Tibial artery (tissue), 4 donors: ENCODE results near the gene TMTC2.

Source experiments
- DNase-seq, 2 donors: peaks; one replicate each; pipeline ENCODE4 v3.0.0-alpha.2; 2019
- H3K27ac ChIP-seq, 2 donors: fragments of 200-600 bp; sonication (generic) in 1 of 2; 1 replicate in 1 of 2; 2 replicates in 1 of 2; pipeline ENCODE4 v1.5.1; 2018 to 2019; ENCODE audit warnings: mild to moderate bottlenecking in 1 of 2
- H3K27me3 ChIP-seq, 2 donors: fragments of 200-600 bp; sonication (generic) in 1 of 2; one replicate each; pipeline versions ENCODE4 v1.5.1 to v1.6.0; 2016 to 2019
- H3K36me3 ChIP-seq, 3 donors: fragments of 200-600 bp; sonication (generic) in 2 of 3; one replicate each; pipeline ENCODE4 v1.5.1; 2016 to 2019; ENCODE audit warnings: mild to moderate bottlenecking in 2 of 3
- H3K4me1 ChIP-seq, 4 donors: fragments of 200-600 bp; sonication (generic) in 2 of 4; 1 replicate in 3 of 4; 2 replicates in 1 of 4; pipeline ENCODE4 v1.5.1; 2016 to 2019
- H3K4me3 ChIP-seq, 2 donors: fragments of 200-600 bp; sonication (generic) in 1 of 2; 1 replicate in 1 of 2; 2 replicates in 1 of 2; pipeline ENCODE4 v1.5.1; 2018 to 2019; ENCODE audit warnings: mild to moderate bottlenecking in 2 of 2
- H3K9me3 ChIP-seq, 3 donors: fragments of 200-600 bp; sonication (generic) in 1 of 3; one replicate each; pipeline ENCODE4 v1.5.1; 2016 to 2019
- intact Hi-C: fragments of 100-400 bp; cut with DNase I; formaldehyde crosslinking; loops from one replicate; pipeline ENCODE4 v1.15.0; 2023; ENCODE audit warnings: low total_unique reads
- TF ChIP-seq, protein P1 (sequence below), 2 experiments: fragments of 200-600 bp in 1 of 2; fragments of 450-650 bp in 1 of 2; IDR thresholded peaks; one replicate each; pipeline ENCODE4 v1.5.1; 2017 to 2019; ENCODE audit warnings: antibody characterized with exemption in 2 of 2, mild to moderate bottlenecking in 1 of 2, moderate library complexity in 1 of 2

The TMTC2 gene

DNA sequence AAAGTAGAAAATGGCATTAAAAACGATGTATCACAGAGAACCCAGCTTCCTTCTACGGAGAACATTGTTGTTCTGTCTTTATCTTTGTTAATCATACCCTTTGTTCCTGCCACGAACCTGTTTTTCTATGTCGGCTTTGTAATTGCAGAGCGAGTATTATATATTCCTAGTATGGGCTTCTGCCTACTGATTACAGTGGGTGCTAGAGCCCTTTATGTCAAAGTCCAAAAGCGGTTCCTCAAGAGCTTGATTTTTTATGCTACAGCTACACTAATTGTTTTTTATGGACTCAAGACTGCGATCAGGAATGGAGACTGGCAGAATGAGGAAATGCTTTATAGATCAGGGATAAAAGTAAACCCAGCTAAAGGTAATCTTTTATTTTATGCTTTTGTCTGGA is 209.6 kb downstream of the TMTC2 start:
- no peak for DNase-seq
- Histone ChIP-seq H3K9me3 (no peaks in the 10 kb centered on the region), H3K27ac (no peak overlapping the region), H3K4me3 (no peak overlapping the region), H3K27me3 (no peaks in the 10 kb centered on the region), H3K36me3 (no peaks in the 10 kb centered on the region), H3K4me1 (no peaks in the 10 kb centered on the region)
- TF ChIP-seq, protein P1, sequence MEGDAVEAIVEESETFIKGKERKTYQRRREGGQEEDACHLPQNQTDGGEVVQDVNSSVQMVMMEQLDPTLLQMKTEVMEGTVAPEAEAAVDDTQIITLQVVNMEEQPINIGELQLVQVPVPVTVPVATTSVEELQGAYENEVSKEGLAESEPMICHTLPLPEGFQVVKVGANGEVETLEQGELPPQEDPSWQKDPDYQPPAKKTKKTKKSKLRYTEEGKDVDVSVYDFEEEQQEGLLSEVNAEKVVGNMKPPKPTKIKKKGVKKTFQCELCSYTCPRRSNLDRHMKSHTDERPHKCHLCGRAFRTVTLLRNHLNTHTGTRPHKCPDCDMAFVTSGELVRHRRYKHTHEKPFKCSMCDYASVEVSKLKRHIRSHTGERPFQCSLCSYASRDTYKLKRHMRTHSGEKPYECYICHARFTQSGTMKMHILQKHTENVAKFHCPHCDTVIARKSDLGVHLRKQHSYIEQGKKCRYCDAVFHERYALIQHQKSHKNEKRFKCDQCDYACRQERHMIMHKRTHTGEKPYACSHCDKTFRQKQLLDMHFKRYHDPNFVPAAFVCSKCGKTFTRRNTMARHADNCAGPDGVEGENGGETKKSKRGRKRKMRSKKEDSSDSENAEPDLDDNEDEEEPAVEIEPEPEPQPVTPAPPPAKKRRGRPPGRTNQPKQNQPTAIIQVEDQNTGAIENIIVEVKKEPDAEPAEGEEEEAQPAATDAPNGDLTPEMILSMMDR (IDR thresholded peaks at IDR 0.05): no peak
- intact Hi-C loops: no loop called here

DNA sequence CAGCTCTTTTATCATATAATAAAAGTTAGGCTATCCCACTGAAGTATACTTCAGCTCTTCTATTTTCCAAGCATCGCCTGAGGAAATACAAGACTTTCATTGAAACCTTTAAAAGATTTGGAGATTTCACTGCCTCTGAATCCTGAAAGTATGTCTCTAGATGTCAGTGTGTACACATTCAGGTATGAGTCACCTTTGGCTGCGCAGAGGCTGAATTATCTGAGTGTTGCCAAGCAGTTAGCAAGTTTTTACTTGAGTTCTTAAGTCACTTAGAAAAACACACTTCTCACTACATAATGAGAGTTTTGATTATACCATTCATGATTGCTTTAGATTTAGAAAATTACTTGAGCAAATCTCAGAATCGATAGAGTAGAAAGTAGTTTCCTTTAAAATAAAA is 210.3 kb downstream of the TMTC2 start:
- H3K27ac ChIP-seq: no peak overlapping the region
- TF ChIP-seq, protein P1 (IDR thresholded peaks at IDR 0.05): no peak

DNA sequence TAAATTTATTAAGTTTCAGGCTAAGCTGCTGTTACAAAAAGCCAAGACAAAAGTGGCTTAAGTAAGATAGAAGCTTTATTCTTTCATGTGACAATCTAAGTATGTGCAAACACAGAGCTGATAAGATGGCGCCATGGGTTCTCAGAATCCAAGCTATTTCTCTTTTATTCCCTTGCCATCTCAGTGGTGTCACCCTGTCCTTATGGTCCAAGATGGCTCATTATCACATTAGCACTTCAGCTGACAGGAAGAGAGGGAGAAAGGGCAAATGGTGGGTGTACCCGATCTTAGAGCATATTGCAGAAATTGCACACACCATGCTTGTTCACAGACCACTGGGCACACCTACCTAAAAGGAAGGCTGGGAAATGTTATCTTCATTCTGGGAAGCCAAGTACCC is 211.7 kb downstream of the TMTC2 start:
- H3K4me1 ChIP-seq: no peaks in the 10 kb centered on the region

More for the DNA sequence above, 210.3 kb downstream of the TMTC2 start:
- Histone ChIP-seq H3K9me3 (no peaks in the 10 kb centered on the region), H3K36me3 (no peaks in the 10 kb centered on the region), H3K4me3 (no peak overlapping the region), H3K27me3 (no peaks in the 10 kb centered on the region), H3K4me1 (no peaks in the 10 kb centered on the region)
- intact Hi-C loops: no loop called here
- no peak for DNase-seq

DNA sequence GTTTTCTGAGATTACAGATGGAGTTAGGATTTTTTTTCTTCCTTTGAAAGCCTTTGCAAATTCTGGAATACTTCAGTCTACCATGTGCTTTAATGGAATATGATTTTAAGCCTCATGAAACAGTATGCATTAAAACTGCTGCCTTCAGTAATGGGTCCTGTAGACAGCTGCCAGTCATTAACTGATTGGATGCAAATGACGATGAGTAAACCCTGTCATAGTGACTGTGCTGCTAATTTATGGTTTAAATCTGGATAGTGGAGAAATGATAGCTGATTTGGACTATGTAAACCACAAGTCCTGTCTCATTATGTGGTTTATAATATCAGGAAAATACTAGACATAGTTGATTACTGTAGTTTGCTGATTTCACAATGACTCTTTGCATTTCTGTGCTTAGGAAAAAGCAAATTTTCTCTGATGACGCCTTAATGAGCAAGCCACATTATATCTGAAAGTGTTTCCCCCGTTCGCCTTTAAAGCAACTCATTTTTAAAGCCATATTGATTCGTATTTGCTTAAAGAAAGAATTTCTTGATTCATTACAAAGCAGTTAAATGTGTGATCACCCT is 217.6 kb downstream of the TMTC2 start:
- no peaks in the 10 kb centered on the region for H3K4me1 ChIP-seq

More for the DNA sequence above, 211.7 kb downstream of the TMTC2 start:
- intact Hi-C loops: no loop called here
- Histone ChIP-seq H3K9me3 (no peaks in the 10 kb centered on the region), H3K27me3 (no peaks in the 10 kb centered on the region), H3K36me3 (no peaks in the 10 kb centered on the region), H3K27ac (no peak overlapping the region), H3K4me3 (no peak overlapping the region)
- no peak for DNase-seq
- TF ChIP-seq, protein P1 (IDR thresholded peaks at IDR 0.05): no peak

DNA sequence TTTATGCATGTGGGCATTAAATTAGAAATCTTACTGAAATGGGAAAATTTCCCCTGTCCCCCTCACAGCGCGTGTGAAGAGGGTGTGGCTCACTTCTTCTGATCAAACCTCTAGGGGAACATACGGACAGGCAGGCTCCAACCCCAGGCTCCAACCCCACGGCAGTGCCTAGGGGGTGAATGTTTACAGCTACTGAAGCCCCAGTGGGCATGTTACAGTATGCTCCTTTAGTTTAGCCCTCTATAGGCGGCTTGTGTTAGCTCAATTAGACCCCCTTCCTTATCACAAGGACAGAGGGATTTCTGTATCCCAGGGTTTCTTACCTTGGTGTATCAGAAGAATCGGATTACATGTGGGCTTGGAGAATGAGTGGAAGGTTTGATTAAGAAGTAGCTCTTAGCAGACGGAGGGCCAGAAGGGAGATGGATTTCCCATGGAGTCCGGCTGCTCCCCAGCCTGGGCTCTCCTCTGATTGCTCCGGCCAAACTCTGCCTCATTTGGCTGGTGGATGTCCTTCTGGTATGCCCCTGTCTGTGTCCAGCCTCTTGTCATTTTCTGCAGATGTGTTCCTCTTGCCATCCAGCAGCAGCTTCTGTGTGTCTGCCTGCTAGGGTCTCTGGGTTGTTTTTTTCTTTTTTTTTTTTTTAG is 223.7 kb downstream of the TMTC2 start:
- H3K27ac ChIP-seq: no peak overlapping the region
- no peak overlapping the region for H3K4me3 ChIP-seq
- DNase-seq: no peak
- H3K9me3 ChIP-seq: no peaks in the 10 kb centered on the region
- H3K36me3 ChIP-seq: no peaks in the 10 kb centered on the region
- no peaks in the 10 kb centered on the region for H3K4me1 ChIP-seq
- intact Hi-C loops: no loop called here
- no peaks in the 10 kb centered on the region for H3K27me3 ChIP-seq
- TF ChIP-seq, protein P1 (IDR thresholded peaks at IDR 0.05): no peak

More for the DNA sequence above, 217.6 kb downstream of the TMTC2 start:
- no peak overlapping the region for H3K4me3 ChIP-seq
- no peak overlapping the region for H3K27ac ChIP-seq
- TF ChIP-seq, protein P1 (IDR thresholded peaks at IDR 0.05): no peak
- H3K27me3 ChIP-seq: no peaks in the 10 kb centered on the region
- no peak for DNase-seq
- no peaks in the 10 kb centered on the region for H3K36me3 ChIP-seq
- H3K9me3 ChIP-seq: no peaks in the 10 kb centered on the region
- intact Hi-C loops: no loop called here
